ENCODE measurements around the gene TTR.

TTR gene

GRCh38 chr18:31583185-31583854 lies 8.4 kb upstream of the TTR start:
- no CpG with 5 or more reads among the region's 5 CpGs for WGBS, 2 donors (ENCODE audit: extremely low coverage in 2 of 2, insufficient read length in 2 of 2, insufficient replicate concordance in 1 of 2)

GRCh38 chr18:31585991-31586390 lies 5.7 kb upstream of the TTR start:
- Histone ChIP-seq H3K27ac (replicated peaks; ENCODE audit: low read length) (no peak overlapping the region), H3K4me1 (ENCODE audit: control insufficient read depth in 2 of 2, insufficient read depth in 1 of 2, low read depth in 1 of 2, low read length in 2 of 2) (peaks cover 4 to 6% of the 10 kb centered on the region in 2 donors), H3K9ac (ENCODE audit: low read depth, low read length, poor library complexity) (no peak overlapping the region), H2AFZ (ENCODE audit: low read length) (no peak overlapping the region), H2BK120ac (ENCODE audit: low read depth, low read length) (no peak overlapping the region), H3K14ac (ENCODE audit: low read length) (no peak overlapping the region), H3K4me2 (ENCODE audit: insufficient read depth, low read length, poor library complexity, severe bottlenecking) (no peak overlapping the region), H4K91ac (ENCODE audit: low read depth, low read length, poor library complexity) (no peak overlapping the region), H3K4me3 (ENCODE audit: low read length in 2 of 2) (no peak overlapping the region), H2BK15ac (ENCODE audit: low read length) (no peak overlapping the region), H3K36me3 (replicated peaks in 1 of 2; ENCODE audit: control insufficient read depth in 2 of 2, insufficient read depth in 2 of 2, low read length in 2 of 2) (no peaks in the 10 kb centered on the region), H4K8ac (ENCODE audit: low read depth, low read length) (no peak overlapping the region), H3K27me3 (ENCODE audit: control insufficient read depth in 3 of 3, insufficient read depth in 3 of 3, low read depth in 1 of 3, low read length in 3 of 3) (no peaks in the 10 kb centered on the region), H3K18ac (ENCODE audit: low read length) (no peak overlapping the region), H3K9me3 (replicated peaks in 1 of 2; ENCODE audit: control insufficient read depth in 2 of 2, insufficient read depth in 1 of 2, low read depth in 1 of 2, low read length in 2 of 2) (no peaks in the 10 kb centered on the region), H2AK5ac (ENCODE audit: low read depth, low read length) (no peak overlapping the region), H3K79me1 (ENCODE audit: low read depth, low read length) (no peaks in the 10 kb centered on the region), H3K4ac (ENCODE audit: low read length) (no peak overlapping the region), H2BK12ac (ENCODE audit: low read length) (no peak overlapping the region), H2BK5ac (ENCODE audit: low read length) (no peak overlapping the region), H3K23ac (ENCODE audit: low read depth, low read length, poor library complexity) (no peak overlapping the region)
- WGBS, 2 donors (ENCODE audit: extremely low coverage in 2 of 2, insufficient read length in 2 of 2, insufficient replicate concordance in 1 of 2), result no CpG with 5 or more reads among the region's 5 CpGs
- DNase-seq (ENCODE audit: low spot score), result no peak

More at GRCh38 chr18:31583185-31583854, 8.4 kb upstream of the TTR start:
- Histone ChIP-seq H3K23ac (ENCODE audit: low read depth, low read length, poor library complexity) (no peak overlapping the region), H3K4me1 (ENCODE audit: control insufficient read depth in 2 of 2, insufficient read depth in 1 of 2, low read depth in 1 of 2, low read length in 2 of 2) (peaks cover 6 to 7% of the 10 kb centered on the region in 2 donors), H3K14ac (ENCODE audit: low read length) (no peak overlapping the region), H3K27ac (replicated peaks; ENCODE audit: low read length) (no peak overlapping the region), H2AK5ac (ENCODE audit: low read depth, low read length) (no peak overlapping the region), H3K4ac (ENCODE audit: low read length) (no peak overlapping the region), H3K27me3 (ENCODE audit: control insufficient read depth in 3 of 3, insufficient read depth in 3 of 3, low read depth in 1 of 3, low read length in 3 of 3) (no peaks in the 10 kb centered on the region), H2AFZ (ENCODE audit: low read length) (no peak overlapping the region), H2BK120ac (ENCODE audit: low read depth, low read length) (no peak overlapping the region), H4K91ac (ENCODE audit: low read depth, low read length, poor library complexity) (no peak overlapping the region), H3K79me1 (ENCODE audit: low read depth, low read length) (no peaks in the 10 kb centered on the region), H3K4me3 (ENCODE audit: low read length in 2 of 2) (no peak overlapping the region), H3K9ac (ENCODE audit: low read depth, low read length, poor library complexity) (no peak overlapping the region), H2BK15ac (ENCODE audit: low read length) (no peak overlapping the region), H4K8ac (ENCODE audit: low read depth, low read length) (no peak overlapping the region), H3K4me2 (ENCODE audit: insufficient read depth, low read length, poor library complexity, severe bottlenecking) (no peak overlapping the region), H2BK12ac (ENCODE audit: low read length) (no peak overlapping the region), H2BK5ac (ENCODE audit: low read length) (no peak overlapping the region), H3K9me3 (replicated peaks in 1 of 2; ENCODE audit: control insufficient read depth in 2 of 2, insufficient read depth in 1 of 2, low read depth in 1 of 2, low read length in 2 of 2) (no peaks in the 10 kb centered on the region), H3K18ac (ENCODE audit: low read length) (no peak overlapping the region), H3K36me3 (replicated peaks in 1 of 2; ENCODE audit: control insufficient read depth in 2 of 2, insufficient read depth in 2 of 2, low read length in 2 of 2) (no peaks in the 10 kb centered on the region)
- no peak for DNase-seq (ENCODE audit: low spot score)

GRCh38 chr18:31586616-31587015 lies 5.1 kb upstream of the TTR start:
- Histone ChIP-seq H4K91ac (ENCODE audit: low read depth, low read length, poor library complexity) (no peak overlapping the region), H3K27me3 (ENCODE audit: control insufficient read depth in 3 of 3, insufficient read depth in 3 of 3, low read depth in 1 of 3, low read length in 3 of 3) (no peaks in the 10 kb centered on the region), H2BK120ac (ENCODE audit: low read depth, low read length) (no peak overlapping the region), H2BK15ac (ENCODE audit: low read length) (no peak overlapping the region), H3K79me1 (ENCODE audit: low read depth, low read length) (no peaks in the 10 kb centered on the region), H3K23ac (ENCODE audit: low read depth, low read length, poor library complexity) (no peak overlapping the region), H2AK5ac (ENCODE audit: low read depth, low read length) (no peak overlapping the region), H3K4me1 (ENCODE audit: control insufficient read depth in 2 of 2, insufficient read depth in 1 of 2, low read depth in 1 of 2, low read length in 2 of 2) (peaks cover 3 to 6% of the 10 kb centered on the region in 2 donors), H3K4me2 (ENCODE audit: insufficient read depth, low read length, poor library complexity, severe bottlenecking) (no peak overlapping the region), H2AFZ (ENCODE audit: low read length) (no peak overlapping the region), H3K9me3 (replicated peaks in 1 of 2; ENCODE audit: control insufficient read depth in 2 of 2, insufficient read depth in 1 of 2, low read depth in 1 of 2, low read length in 2 of 2) (no peaks in the 10 kb centered on the region), H4K8ac (ENCODE audit: low read depth, low read length) (no peak overlapping the region), H3K14ac (ENCODE audit: low read length) (no peak overlapping the region), H2BK5ac (ENCODE audit: low read length) (no peak overlapping the region), H3K9ac (ENCODE audit: low read depth, low read length, poor library complexity) (no peak overlapping the region), H3K4me3 (ENCODE audit: low read length in 2 of 2) (no peak overlapping the region), H2BK12ac (ENCODE audit: low read length) (no peak overlapping the region), H3K4ac (ENCODE audit: low read length) (no peak overlapping the region), H3K27ac (replicated peaks; ENCODE audit: low read length) (no peak overlapping the region), H3K18ac (ENCODE audit: low read length) (no peak overlapping the region), H3K36me3 (replicated peaks in 1 of 2; ENCODE audit: control insufficient read depth in 2 of 2, insufficient read depth in 2 of 2, low read length in 2 of 2) (no peaks in the 10 kb centered on the region)
- DNase-seq (ENCODE audit: low spot score), result no peak
- WGBS, 2 donors (ENCODE audit: extremely low coverage in 2 of 2, insufficient read length in 2 of 2, insufficient replicate concordance in 1 of 2), result no CpG with 5 or more reads among the region's 5 CpGs

- Histone ChIP-seq H3K9ac (ENCODE audit: low read depth, low read length, poor library complexity) (no peak overlapping the region), H4K8ac (ENCODE audit: low read depth, low read length) (no peak overlapping the region), H3K18ac (ENCODE audit: low read length) (no peak overlapping the region), H3K4me1 (ENCODE audit: control insufficient read depth in 2 of 2, insufficient read depth in 1 of 2, low read depth in 1 of 2, low read length in 2 of 2) (peaks cover 3 to 6% of the 10 kb centered on the region in 2 donors), H3K14ac (ENCODE audit: low read length) (no peak overlapping the region), H3K27me3 (ENCODE audit: control insufficient read depth in 3 of 3, insufficient read depth in 3 of 3, low read depth in 1 of 3, low read length in 3 of 3) (no peaks in the 10 kb centered on the region), H4K91ac (ENCODE audit: low read depth, low read length, poor library complexity) (no peak overlapping the region), H3K4me3 (ENCODE audit: low read length in 2 of 2) (no peak overlapping the region), H2AFZ (ENCODE audit: low read length) (no peak overlapping the region), H3K79me1 (ENCODE audit: low read depth, low read length) (no peaks in the 10 kb centered on the region), H3K4me2 (ENCODE audit: insufficient read depth, low read length, poor library complexity, severe bottlenecking) (no peak overlapping the region), H2AK5ac (ENCODE audit: low read depth, low read length) (no peak overlapping the region), H3K36me3 (replicated peaks in 1 of 2; ENCODE audit: control insufficient read depth in 2 of 2, insufficient read depth in 2 of 2, low read length in 2 of 2) (no peaks in the 10 kb centered on the region), H2BK12ac (ENCODE audit: low read length) (no peak overlapping the region), H3K4ac (ENCODE audit: low read length) (no peak overlapping the region), H3K27ac (replicated peaks; ENCODE audit: low read length) (no peak overlapping the region), H2BK120ac (ENCODE audit: low read depth, low read length) (no peak overlapping the region), H2BK15ac (ENCODE audit: low read length) (no peak overlapping the region), H2BK5ac (ENCODE audit: low read length) (no peak overlapping the region), H3K23ac (ENCODE audit: low read depth, low read length, poor library complexity) (no peak overlapping the region), H3K9me3 (replicated peaks in 1 of 2; ENCODE audit: control insufficient read depth in 2 of 2, insufficient read depth in 1 of 2, low read depth in 1 of 2, low read length in 2 of 2) (no peaks in the 10 kb centered on the region)
- DNase-seq (ENCODE audit: low spot score), result no peak
- no CpG with 5 or more reads among the region's 4 CpGs for WGBS, 2 donors (ENCODE audit: extremely low coverage in 2 of 2, insufficient read length in 2 of 2, insufficient replicate concordance in 1 of 2)
These were observed 4.1 kb upstream of the TTR start for GRCh38 chr18:31587529-31587928.

All from neuronal stem cell (in vitro differentiated cells).